Osteoblast (primary cell): Measurements from ENCODE around the gene RFC2. TPM values are rescaled to one million over a fixed set of nuclear protein-coding genes. Genes with fewer than 3 reads are reported as not detected.
A peak's percentile ranks its signal among the peaks of the same experiment; 100 is the strongest.

Experiments
- DNase-seq: peaks from one replicate; pipeline ENCODE4 v3.0.0; 2011; ENCODE audit warnings: low spot score, mixed read lengths; ENCODE audit not compliant: insufficient read length; ENCODE audit errors: missing footprints
- H2AFZ ChIP-seq: 2 replicates; pipeline ENCODE4 v1.6.0; 2011; ENCODE audit warnings: mild to moderate bottlenecking, low read length
- H3K27ac ChIP-seq: 2 replicates; pipeline ENCODE4 v1.5.1; 2011; ENCODE audit warnings: mild to moderate bottlenecking, low read depth, low read length, moderate library complexity
- H3K27me3 ChIP-seq: 2 replicates; pipeline ENCODE4 v1.6.0; 2012; ENCODE audit warnings: mild to moderate bottlenecking, control low read depth, inconsistent platforms, low read length, moderate library complexity; ENCODE audit not compliant: insufficient read depth
- H3K36me3 ChIP-seq: 2 replicates; pipeline ENCODE4 v1.5.1; 2011; ENCODE audit warnings: mild to moderate bottlenecking, low read length, control low read depth, moderate library complexity; ENCODE audit not compliant: insufficient read depth
- H3K4me1 ChIP-seq: 2 replicates; pipeline ENCODE4 v1.5.1; 2011; ENCODE audit warnings: mild to moderate bottlenecking, low read length, control low read depth, moderate library complexity; ENCODE audit not compliant: insufficient read depth
- H3K4me2 ChIP-seq: 2 replicates; pipeline ENCODE4 v1.6.0; 2011; ENCODE audit warnings: mild to moderate bottlenecking, low read length; ENCODE audit not compliant: insufficient read depth
- H3K4me3 ChIP-seq: fragments of 200-600 bp; sonication (generic); 3 replicates; pipeline ENCODE4 v1.5.1; 2012; ENCODE audit warnings: mild to moderate bottlenecking, low read length, inconsistent platforms; ENCODE audit not compliant: insufficient read depth
- H3K79me2 ChIP-seq: 2 replicates; pipeline ENCODE4 v1.6.0; 2012; ENCODE audit warnings: mild to moderate bottlenecking, low read length, control low read depth, inconsistent platforms; ENCODE audit not compliant: insufficient read depth
- H3K9me3 ChIP-seq: 2 replicates; pipeline ENCODE4 v1.5.1; 2011; ENCODE audit warnings: low read depth, low read length, control low read depth
- H4K20me1 ChIP-seq: 2 replicates; pipeline ENCODE4 v1.6.0; 2012; ENCODE audit warnings: mild to moderate bottlenecking, low read length, control low read depth; ENCODE audit not compliant: insufficient read depth
- CTCF ChIP-seq: IDR thresholded peaks from 2 replicates; pipeline ENCODE4 v1.5.1; 2011; ENCODE audit warnings: mild to moderate bottlenecking, low read depth, low read length, moderate library complexity; ENCODE audit errors: extremely low read depth
- total RNA-seq: library from RNA; depleted of rRNA; stranded (reverse); fragments of >200 nt; gene quantifications from 2 replicates; pipeline ENCODE4 v1.2.3, GENCODE V29; 2012

The RFC2 gene
- total RNA-seq, 1 donor = 12.3 TPM

- Histone ChIP-seq H3K36me3 (no peaks in the 10 kb centered on the region), H3K79me2 (no peaks in the 10 kb centered on the region), H2AFZ (no peak overlapping the region), H3K4me1 (peaks cover 16% of the 10 kb centered on the region), H3K4me2 (no peak overlapping the region), H3K4me3 (no peak overlapping the region), H3K9me3 (no peaks in the 10 kb centered on the region), H4K20me1 (no peaks in the 10 kb centered on the region), H3K27ac (no peak overlapping the region), H3K27me3 (no peaks in the 10 kb centered on the region)
- TF ChIP-seq CTCF = no peak
- DNase-seq = no peak
Observed at GRCh38 chr7:74282748-74283459, 28.7 kb upstream of the RFC2 start.

- Histone ChIP-seq H2AFZ (no peak overlapping the region), H3K4me3 (no peak overlapping the region), H4K20me1 (no peaks in the 10 kb centered on the region), H3K4me2 (no peak overlapping the region), H3K27me3 (no peaks in the 10 kb centered on the region), H3K4me1 (peaks cover 16% of the 10 kb centered on the region), H3K27ac (peak overlapping the region; percentile 98), H3K79me2 (no peaks in the 10 kb centered on the region), H3K36me3 (no peaks in the 10 kb centered on the region), H3K9me3 (no peaks in the 10 kb centered on the region)
- DNase-seq = peak; percentile 87
- no peak for TF ChIP-seq CTCF
Observed at GRCh38 chr7:74280985-74281384, 26.8 kb upstream of the RFC2 start.

- no peak overlapping the region for H3K4me3 ChIP-seq
- no peak overlapping the region for H3K4me2 ChIP-seq
- H3K36me3 ChIP-seq = no peaks in the 10 kb centered on the region
- H3K9me3 ChIP-seq = no peaks in the 10 kb centered on the region
- no peaks in the 10 kb centered on the region for H3K27me3 ChIP-seq
- no peaks in the 10 kb centered on the region for H4K20me1 ChIP-seq
- peaks cover 22% of the 10 kb centered on the region for H3K4me1 ChIP-seq
- H3K79me2 ChIP-seq = no peaks in the 10 kb centered on the region
- TF ChIP-seq CTCF = no peak
- H2AFZ ChIP-seq = no peak overlapping the region
- H3K27ac ChIP-seq = no peak overlapping the region
- DNase-seq = peak; percentile 53
Observed at GRCh38 chr7:74277636-74278035, 23.4 kb upstream of the RFC2 start.

- peak; percentile 46 for DNase-seq
- no peaks in the 10 kb centered on the region for H3K79me2 ChIP-seq
- peak; percentile 36 for TF ChIP-seq CTCF
- no peak overlapping the region for H3K4me2 ChIP-seq
- H4K20me1 ChIP-seq = no peaks in the 10 kb centered on the region
- no peak overlapping the region for H3K4me3 ChIP-seq
- H3K9me3 ChIP-seq = no peaks in the 10 kb centered on the region
- H3K36me3 ChIP-seq = no peaks in the 10 kb centered on the region
- H3K4me1 ChIP-seq = peaks cover 22% of the 10 kb centered on the region
- H3K27ac ChIP-seq = no peak overlapping the region
- H2AFZ ChIP-seq = no peak overlapping the region
- no peaks in the 10 kb centered on the region for H3K27me3 ChIP-seq
Observed at GRCh38 chr7:74275401-74275881, 21.2 kb upstream of the RFC2 start.
